Activated CD8-positive, alpha-beta T cell treated with anti-CD3 and anti-CD28 coated beads, Interleukin-2, amount 10 ng/mL, durations not matched to agents 7 days and 5 days (primary cell): ENCODE results near the gene THRA. TPM values are rescaled to one million over a fixed set of nuclear protein-coding genes. Genes with fewer than 3 reads are reported as not detected.
A peak's percentile ranks its signal among the peaks of the same experiment; 100 is the strongest.

ENCODE experiments used
- ATAC-seq: fragments of 150-1000 bp; cut with Tn5 transposase; one replicate; pipeline ENCODE4 v1.10.0; 2021; ENCODE audit warnings: moderate library complexity
- CTCF ChIA-PET: fragments of 350-600 bp; sonication (Branson Sonifier 250); formaldehyde crosslinking; loops from one replicate; lab custom pipeline; 2021; ENCODE audit warnings: antibody characterized with exemption; lab: Charles Lee
- POLR2A ChIA-PET: fragments of 350-600 bp; sonication (Branson Sonifier 250); formaldehyde crosslinking; loops from one replicate; lab custom pipeline; 2021; ENCODE audit warnings: antibody characterized with exemption; lab: Charles Lee
- DNase-seq: peaks from one replicate; pipeline ENCODE4 v3.0.0-alpha.2; 2020
- H3K27ac Mint-ChIP-seq: one replicate; pipeline ENCODE4 v1.8.0; 2021; ENCODE audit warnings: mild to moderate bottlenecking, mixed read lengths
- H3K27me3 Mint-ChIP-seq: one replicate; pipeline ENCODE4 v1.8.0; 2021; ENCODE audit warnings: low read depth, mixed read lengths
- H3K36me3 Mint-ChIP-seq: one replicate; pipeline ENCODE4 v1.8.0; 2021; ENCODE audit warnings: low read depth, mixed read lengths
- H3K4me1 Mint-ChIP-seq: one replicate; pipeline ENCODE4 v1.8.0; 2021; ENCODE audit warnings: low read depth, mixed read lengths
- H3K4me3 Mint-ChIP-seq: one replicate; pipeline ENCODE4 v1.8.0; 2021; ENCODE audit warnings: mild to moderate bottlenecking, mixed read lengths
- H3K9me3 Mint-ChIP-seq: one replicate; pipeline ENCODE4 v1.8.0; 2022; ENCODE audit warnings: mixed read lengths; ENCODE audit not compliant: insufficient read depth
- total RNA-seq, 2 experiments: library from RNA; stranded (reverse); gene quantifications; one replicate each; pipeline ENCODE4 v1.2.3, GENCODE V29; 2021

THRA gene
- total RNA-seq, 2 experiments from 2014 or later = 8.7 to 9.7 TPM

DNA sequence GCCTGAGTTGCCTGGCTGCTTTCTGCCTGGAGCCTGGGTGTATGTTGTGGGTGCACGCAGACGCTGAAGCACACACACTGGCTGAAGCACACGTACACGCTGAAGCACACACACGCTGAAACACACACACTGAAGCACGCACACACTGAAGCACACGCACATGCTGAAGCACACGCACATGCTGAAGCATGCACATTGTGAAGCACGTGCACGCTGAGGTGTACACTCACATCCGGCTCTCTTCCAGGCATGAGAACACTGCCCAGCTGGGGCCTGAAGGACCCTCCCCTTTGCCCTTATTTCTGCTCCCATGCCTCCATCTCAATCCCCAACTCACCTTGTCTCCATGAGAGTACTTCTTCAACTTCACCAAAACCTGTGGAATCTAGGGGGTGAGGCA, 31.1 kb upstream of the THRA start:
- no peak for ATAC-seq
- Mint-ChIP-seq H3K4me1 (peaks cover 5% of the 10 kb centered on the region), H3K36me3 (peaks cover 50% of the 10 kb centered on the region), H3K27ac (no peak overlapping the region), H3K27me3 (no peaks in the 10 kb centered on the region), H3K9me3 (no peaks in the 10 kb centered on the region), H3K4me3 (no peak overlapping the region)
- ChIA-PET POLR2A (no interaction called here), CTCF (interaction anchor here (1.0 kb wide), 1 partner anchor 22 kb away, joined by 3 read pairs; the partner anchor contains the start of gene MED24)
- DNase-seq = no peak

DNA sequence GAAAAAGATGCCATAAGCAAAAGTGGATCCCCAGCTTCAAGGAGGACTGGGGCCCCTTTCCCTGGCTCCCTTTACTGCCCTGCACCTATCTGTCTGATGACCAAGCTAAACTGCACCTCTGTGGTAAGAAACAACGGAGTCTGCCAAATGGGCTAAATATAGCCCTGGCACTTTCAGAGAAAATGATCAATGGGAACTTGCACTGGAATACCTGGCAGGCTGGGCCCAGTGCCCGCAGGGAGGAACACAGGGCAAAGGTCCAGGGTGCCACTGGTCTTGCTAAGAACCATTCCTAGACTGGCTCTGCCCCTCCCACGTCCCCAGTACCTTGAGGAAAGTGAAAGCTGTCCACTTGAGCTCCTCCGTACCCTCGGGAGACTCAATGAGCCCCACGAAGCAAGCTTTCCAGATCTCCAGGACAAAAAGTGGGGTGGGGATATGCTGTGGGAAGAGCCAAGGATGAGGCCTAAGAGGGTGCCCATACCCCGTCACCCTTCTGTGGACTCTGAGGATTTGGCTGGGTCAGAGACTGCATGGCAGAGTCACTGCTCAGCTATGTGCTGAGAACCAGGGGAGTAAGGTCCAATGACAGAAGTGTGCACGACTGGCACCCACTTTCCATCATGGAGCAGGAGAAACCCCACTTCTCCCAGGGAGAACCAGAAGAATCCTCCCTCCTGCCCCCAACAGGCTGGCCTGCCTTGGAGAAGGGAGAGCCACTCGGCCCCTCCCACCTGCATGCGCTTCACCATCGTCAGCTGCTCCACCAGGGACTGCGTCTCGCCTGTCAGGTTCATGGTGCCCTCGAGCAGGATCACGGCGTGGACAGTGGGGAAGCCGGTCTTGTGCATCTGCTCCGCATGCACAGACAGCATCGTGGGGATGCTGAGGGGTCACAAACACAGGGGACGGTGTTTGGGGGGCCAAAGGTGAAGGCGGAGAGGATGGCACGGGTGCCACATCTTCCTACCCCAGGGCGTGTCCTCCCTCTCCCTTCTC, 30.1 kb upstream of the THRA start:
- peaks cover 46% of the 10 kb centered on the region for H3K36me3 Mint-ChIP-seq
- H3K4me1 Mint-ChIP-seq = no peaks in the 10 kb centered on the region
- no peak overlapping the region for H3K27ac Mint-ChIP-seq
- H3K9me3 Mint-ChIP-seq = no peaks in the 10 kb centered on the region
- no peak for ATAC-seq
- H3K4me3 Mint-ChIP-seq = no peak overlapping the region
- DNase-seq = no peak
- no peaks in the 10 kb centered on the region for H3K27me3 Mint-ChIP-seq
- POLR2A ChIA-PET = no interaction called here
- CTCF ChIA-PET = interaction anchor here (0.5 kb wide), 1 partner anchor 830 kb away, joined by 3 read pairs; no protein-coding TSS in a partner anchor

DNA sequence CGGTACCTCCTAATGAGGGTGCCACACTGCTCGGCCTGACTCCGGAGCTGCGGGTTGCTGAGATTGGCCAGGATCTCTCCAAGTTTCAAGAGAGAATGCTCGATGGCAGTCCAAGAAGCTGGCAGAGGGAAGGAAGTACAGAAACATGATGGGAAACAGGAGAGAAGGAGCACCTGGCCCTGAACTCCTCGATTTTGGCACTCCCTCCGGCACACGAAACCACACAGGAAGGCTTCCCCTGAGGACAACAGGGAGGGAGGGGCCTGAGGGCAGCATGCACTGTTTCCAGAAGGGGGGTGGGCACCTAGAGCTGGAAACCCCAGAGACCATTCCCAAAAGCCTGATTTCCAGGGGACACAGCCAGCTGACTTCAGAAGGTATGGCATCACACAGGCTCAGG, 29.4 kb upstream of the THRA start:
- POLR2A ChIA-PET = no interaction called here
- CTCF ChIA-PET = no interaction called here

DNA sequence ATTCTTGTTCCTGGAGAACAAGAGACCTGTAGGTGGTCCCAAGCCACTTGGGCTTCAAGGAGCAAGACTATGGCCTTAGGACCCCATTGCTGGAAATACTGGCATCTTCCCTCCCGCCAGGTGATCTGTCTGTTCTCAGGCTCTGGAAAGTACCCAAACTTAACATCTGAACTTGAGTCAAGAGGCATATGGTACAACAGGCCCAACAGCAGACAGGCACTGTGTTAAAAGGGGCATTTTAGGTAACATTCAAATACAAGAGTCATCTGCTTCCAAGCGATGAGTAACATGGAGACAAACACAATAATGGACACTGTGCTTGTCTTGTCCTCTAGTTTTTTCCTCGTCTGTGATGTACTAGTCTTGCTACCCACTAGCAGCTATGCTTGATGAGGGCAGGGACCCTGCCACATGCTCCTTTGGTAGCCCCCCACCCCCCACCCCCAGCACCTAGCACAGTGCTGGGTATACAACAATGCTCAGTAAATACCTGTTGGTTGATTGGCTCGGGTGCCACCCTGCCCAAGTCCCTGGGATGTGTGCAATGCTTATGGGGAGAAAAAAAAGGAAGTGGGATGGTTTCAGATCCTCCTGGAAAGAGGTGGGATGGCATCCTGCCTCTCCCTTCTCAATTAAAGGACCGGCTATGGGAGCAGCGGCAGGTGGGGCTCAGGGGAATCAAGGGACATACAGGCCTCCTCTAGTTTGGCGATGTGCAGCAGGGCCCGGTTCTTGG, 28.2 kb upstream of the THRA start:
- H3K4me3 Mint-ChIP-seq = no peak overlapping the region
- ATAC-seq = no peak
- no peak overlapping the region for H3K27ac Mint-ChIP-seq
- CTCF ChIA-PET = interaction anchor here (2.5 to 3.0 kb wide), 2 partner anchors 8 to 21 kb away, joined by 7 to 18 read pairs; no protein-coding TSS in a partner anchor
- H3K27me3 Mint-ChIP-seq = no peaks in the 10 kb centered on the region
- no peaks in the 10 kb centered on the region for H3K4me1 Mint-ChIP-seq
- H3K36me3 Mint-ChIP-seq = peaks cover 36% of the 10 kb centered on the region
- H3K9me3 Mint-ChIP-seq = no peaks in the 10 kb centered on the region
- no peak for DNase-seq
- POLR2A ChIA-PET = no interaction called here

More for the DNA sequence above, 29.4 kb upstream of the THRA start:
- Mint-ChIP-seq H3K4me1 (no peaks in the 10 kb centered on the region), H3K36me3 (peaks cover 45% of the 10 kb centered on the region), H3K27ac (no peak overlapping the region), H3K9me3 (no peaks in the 10 kb centered on the region), H3K4me3 (no peak overlapping the region), H3K27me3 (no peaks in the 10 kb centered on the region)
- ATAC-seq = no peak
- no peak for DNase-seq

DNA sequence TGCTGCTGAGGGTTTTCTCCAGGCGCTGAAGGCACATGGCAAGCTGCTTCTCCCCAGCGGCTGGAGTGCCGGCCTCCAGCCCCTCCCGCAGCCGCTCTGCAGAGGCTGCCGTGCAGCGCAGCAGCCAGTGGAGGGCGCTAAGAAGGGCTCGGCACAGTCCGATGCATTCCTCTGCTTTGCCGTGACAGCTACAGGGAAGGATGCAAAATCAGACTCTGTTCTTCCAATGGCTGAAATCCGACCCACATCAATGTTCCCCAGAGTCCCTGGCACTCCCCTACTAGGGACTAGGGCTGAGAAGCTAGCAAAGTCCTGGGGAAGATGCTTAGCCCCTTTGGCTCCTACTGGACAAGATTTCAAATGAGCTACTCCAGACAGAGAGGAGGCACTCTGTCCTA, 27.6 kb upstream of the THRA start:
- no peak for DNase-seq
- Mint-ChIP-seq H3K9me3 (no peaks in the 10 kb centered on the region), H3K36me3 (peaks cover 33% of the 10 kb centered on the region), H3K27ac (no peak overlapping the region), H3K4me1 (no peaks in the 10 kb centered on the region), H3K4me3 (no peak overlapping the region), H3K27me3 (no peaks in the 10 kb centered on the region)
- CTCF ChIA-PET = interaction anchor here (1.2 to 3.0 kb wide), 4 partner anchors 8 to 78 kb away, joined by 3 to 18 read pairs (median 5); no protein-coding TSS in a partner anchor
- POLR2A ChIA-PET = no interaction called here
- ATAC-seq = no peak

DNA sequence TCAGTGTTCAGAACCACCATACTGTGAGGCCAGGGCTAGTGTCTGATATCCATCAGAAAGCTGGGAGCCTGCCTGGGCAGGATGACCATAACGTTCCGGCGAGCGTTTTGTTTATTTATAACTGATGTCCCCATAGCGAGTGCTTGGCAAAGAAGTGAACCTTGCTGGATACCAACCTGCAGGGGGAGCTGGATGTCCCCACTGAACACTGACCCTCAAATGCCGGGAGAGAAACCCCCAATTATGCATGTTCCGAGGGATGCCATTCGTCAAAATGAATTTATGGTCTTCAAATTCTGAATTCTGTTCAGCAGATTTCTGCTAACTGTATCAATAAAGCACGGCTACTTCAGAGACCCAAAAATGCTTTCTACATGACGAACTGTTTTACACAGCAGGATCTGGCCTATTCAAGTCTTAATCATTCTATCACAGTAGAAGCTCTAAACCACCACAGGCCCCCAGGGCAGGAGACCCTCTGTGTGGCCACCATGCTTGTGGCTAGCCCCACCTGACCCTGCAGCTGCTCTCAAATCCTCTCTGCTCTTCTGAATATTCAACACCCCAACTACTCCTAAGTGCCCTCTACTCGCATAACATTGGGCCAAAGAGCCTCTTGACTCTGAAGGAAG, 23.8 kb upstream of the THRA start:
- H3K36me3 Mint-ChIP-seq = peaks cover 17% of the 10 kb centered on the region
- no peak overlapping the region for H3K27ac Mint-ChIP-seq
- no peak overlapping the region for H3K4me3 Mint-ChIP-seq
- ChIA-PET CTCF (interaction anchor here (0.6 to 2.5 kb wide), 9 partner anchors 12 to 180 kb away, joined by 3 to 9 read pairs (median 4); partner anchors contain the start of genes MED24 and WIPF2), POLR2A (interaction anchor here (0.6 kb wide), 1 partner anchor 54 kb away, joined by 3 read pairs; no protein-coding TSS in a partner anchor)
- no peaks in the 10 kb centered on the region for H3K4me1 Mint-ChIP-seq
- ATAC-seq (no peak), DNase-seq (no peak)
- no peaks in the 10 kb centered on the region for H3K9me3 Mint-ChIP-seq
- no peaks in the 10 kb centered on the region for H3K27me3 Mint-ChIP-seq

DNA sequence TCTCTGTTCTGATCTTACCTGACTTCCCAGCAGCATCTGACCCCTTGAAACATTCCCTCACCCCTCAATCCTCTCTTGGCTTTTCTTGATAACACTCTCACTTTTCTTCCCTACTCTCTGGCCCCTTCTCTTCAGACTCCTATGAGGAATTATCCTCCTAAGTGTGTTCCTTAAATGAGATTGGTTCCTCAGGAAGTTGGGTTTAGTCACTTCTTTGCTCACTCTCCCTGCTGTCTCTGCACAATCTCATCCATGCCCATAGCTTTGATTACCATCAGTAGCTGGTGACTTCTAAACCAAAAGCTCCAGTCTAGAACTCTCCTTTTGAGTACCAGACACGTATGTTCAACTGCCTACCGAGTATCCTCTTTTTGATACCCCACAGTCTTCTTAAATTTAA, 21.6 kb upstream of the THRA start:
- Mint-ChIP-seq H3K4me3 (no peak overlapping the region), H3K36me3 (peaks cover 16% of the 10 kb centered on the region), H3K27me3 (no peaks in the 10 kb centered on the region), H3K9me3 (no peaks in the 10 kb centered on the region), H3K4me1 (no peaks in the 10 kb centered on the region), H3K27ac (peak overlapping the region; percentile 15)
- ATAC-seq = no peak
- ChIA-PET CTCF (interaction anchor here (1.5 to 2.5 kb wide), 2 partner anchors 13 to 34 kb away, joined by 8 to 9 read pairs; no protein-coding TSS in a partner anchor), POLR2A (interaction anchor here (0.6 to 0.8 kb wide), 2 partner anchors 13 to 95 kb away, joined by 4 to 5 read pairs; partner anchors contain the start of gene MED24)
- DNase-seq = no peak

DNA sequence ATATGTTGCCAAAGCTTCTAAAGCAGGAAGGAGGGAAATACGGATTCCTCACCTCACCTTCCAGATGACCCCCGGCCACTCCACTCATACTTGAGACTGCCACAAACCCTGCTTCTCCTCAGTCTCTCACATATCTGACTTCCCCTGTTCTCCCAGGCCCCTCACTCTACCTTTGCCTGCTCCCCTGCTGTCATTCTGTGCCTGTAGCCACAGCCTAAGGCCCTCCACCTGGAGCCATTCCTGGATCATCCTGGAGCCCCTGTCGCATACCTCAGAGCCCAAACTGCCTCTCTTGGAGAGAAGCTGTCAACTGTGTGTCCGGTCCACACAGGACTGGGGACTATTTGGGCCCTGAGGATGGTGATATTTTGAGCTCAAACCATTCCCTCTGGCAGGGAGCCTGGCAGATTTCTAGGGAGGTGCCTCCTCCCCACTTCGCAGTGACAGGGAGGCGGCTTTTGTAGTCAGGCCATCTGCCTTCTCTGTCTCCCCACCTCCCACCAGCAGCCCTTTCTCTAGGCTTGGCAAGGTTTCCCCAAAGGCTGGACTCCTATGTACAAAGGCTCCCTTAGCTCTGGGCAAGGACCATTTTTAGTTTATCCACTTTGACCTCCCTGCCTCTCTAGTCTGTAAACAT, 6.3 kb upstream of the THRA start:
- no peak for ATAC-seq
- Mint-ChIP-seq H3K4me3 (no peak overlapping the region), H3K4me1 (peaks cover 24% of the 10 kb centered on the region), H3K27ac (no peak overlapping the region), H3K36me3 (peaks cover 6% of the 10 kb centered on the region), H3K9me3 (no peaks in the 10 kb centered on the region), H3K27me3 (peaks cover 17% of the 10 kb centered on the region)
- POLR2A ChIA-PET = no interaction called here
- CTCF ChIA-PET = interaction anchor here (1.4 to 6.5 kb wide), 3 partner anchors 18 to 56 kb away, joined by 6 to 61 read pairs (median 6); no protein-coding TSS in a partner anchor
- DNase-seq = no peak

DNA sequence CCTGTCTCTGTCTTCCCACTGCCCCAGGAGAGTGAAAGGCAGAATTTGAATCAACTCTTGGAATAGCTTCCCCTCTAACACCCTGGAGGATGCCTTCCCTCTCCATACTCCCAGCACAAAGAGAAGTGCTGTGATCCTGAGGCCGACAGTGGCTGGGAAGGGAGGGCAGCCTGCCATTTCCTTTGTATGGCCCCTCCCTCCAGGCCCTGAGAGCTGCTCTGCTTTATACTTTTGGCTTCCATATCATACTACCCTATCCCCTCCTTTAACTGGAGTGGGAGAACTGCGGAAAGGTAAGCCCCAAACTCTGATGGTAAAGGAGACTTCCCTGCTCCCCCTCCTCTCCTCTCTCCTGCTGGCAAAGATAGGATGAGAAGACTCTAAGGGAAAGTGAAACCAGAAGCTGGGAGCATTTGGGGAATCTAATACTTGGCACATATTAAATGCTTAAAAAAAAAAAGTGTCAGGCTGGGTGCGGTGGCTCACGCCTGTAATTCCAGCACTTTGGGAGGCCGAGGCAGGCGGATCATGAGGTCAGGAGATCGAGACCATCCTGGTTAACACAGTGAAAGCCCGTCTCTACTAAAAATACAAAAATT, 4.5 kb upstream of the THRA start:
- peaks cover 27% of the 10 kb centered on the region for H3K27me3 Mint-ChIP-seq
- H3K36me3 Mint-ChIP-seq = peaks cover 4% of the 10 kb centered on the region
- no peaks in the 10 kb centered on the region for H3K9me3 Mint-ChIP-seq
- ATAC-seq (no peak), DNase-seq (no peak)
- no peak overlapping the region for H3K27ac Mint-ChIP-seq
- ChIA-PET POLR2A (no interaction called here), CTCF (interaction anchor here (1.1 to 6.5 kb wide), 4 partner anchors 11 to 110 kb away, joined by 3 to 61 read pairs (median 8); no protein-coding TSS in a partner anchor)
- H3K4me3 Mint-ChIP-seq = no peak overlapping the region
- H3K4me1 Mint-ChIP-seq = peaks cover 26% of the 10 kb centered on the region

DNA sequence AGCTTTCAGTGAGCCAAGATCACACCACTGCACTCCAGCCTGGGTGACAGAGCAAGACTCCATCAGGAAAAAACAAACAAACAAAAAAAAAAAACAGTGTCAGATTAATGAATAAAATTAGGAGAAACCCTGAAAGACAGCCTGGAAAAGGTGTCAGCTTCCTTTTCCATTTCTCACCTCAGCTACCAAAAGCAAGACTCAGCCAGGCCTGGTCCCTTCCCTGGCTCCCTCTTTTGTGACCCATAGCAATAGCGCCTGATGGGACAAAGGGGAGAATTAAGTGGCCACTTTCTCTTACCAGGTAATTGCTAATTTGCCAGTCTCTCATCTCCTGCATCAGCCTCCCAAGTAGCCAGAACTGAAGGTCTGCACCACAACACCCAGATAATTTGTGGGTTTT, 3.9 kb upstream of the THRA start:
- Mint-ChIP-seq H3K36me3 (peaks cover 1% of the 10 kb centered on the region), H3K4me3 (no peak overlapping the region), H3K27me3 (peaks cover 28% of the 10 kb centered on the region), H3K9me3 (no peaks in the 10 kb centered on the region), H3K4me1 (peaks cover 28% of the 10 kb centered on the region), H3K27ac (no peak overlapping the region)
- POLR2A ChIA-PET = interaction anchor here (0.6 kb wide), 1 partner anchor 173 kb away, joined by 3 read pairs; no protein-coding TSS in a partner anchor
- ATAC-seq (no peak), DNase-seq (no peak)
- CTCF ChIA-PET = interaction anchor here (1.0 to 6.5 kb wide), 7 partner anchors 10 to 109 kb away, joined by 3 to 61 read pairs (median 8); no protein-coding TSS in a partner anchor
